Measurements from ENCODE around the gene ATL3.
A peak's percentile ranks its signal among the peaks of the same experiment; 100 is the strongest.

The ATL3 gene

GRCh38 chr11:63680834-63681320 lies 9.7 kb upstream of the ATL3 start (continued):
- TF ChIP-seq PATZ1 (tag by site-specific recombination; IDR thresholded peaks at IDR 0.05) (no peak), ZNF701 (tag by site-specific recombination; IDR thresholded peaks at IDR 0.05) (no peak), ZFP3 (tag by site-specific recombination; IDR thresholded peaks at IDR 0.05; ENCODE audit: low read depth) (no peak), ZNF341 (tag by site-specific recombination; IDR thresholded peaks at IDR 0.05; ENCODE audit: low read depth) (no peak), ZNF837 (tag by site-specific recombination; IDR thresholded peaks at IDR 0.05) (no peak), IKZF3 (tag by site-specific recombination; IDR thresholded peaks at IDR 0.05) (peak; percentile 78), ZNF48 (tag by site-specific recombination; IDR thresholded peaks at IDR 0.05) (no peak), ZNF747 (tag by site-specific recombination; IDR thresholded peaks at IDR 0.05) (no peak), BCL11A (tag by site-specific recombination; IDR thresholded peaks at IDR 0.05; ENCODE audit: low read depth) (no peak), YY2 (tag by site-specific recombination; IDR thresholded peaks at IDR 0.05) (no peak), ZBTB17 (tag by site-specific recombination; IDR thresholded peaks at IDR 0.05) (0 out of 2 replicates have a peak, but pooled peaks have one; percentile 12), ZNF280C (tag by site-specific recombination; IDR thresholded peaks at IDR 0.05) (no peak), ZNF10 (tag by site-specific recombination; IDR thresholded peaks at IDR 0.05) (0 out of 2 replicates have a peak, but pooled peaks have one; percentile 14), ZFP69B (tag by site-specific recombination; IDR thresholded peaks at IDR 0.05) (no peak), ZNF514 (tag by site-specific recombination; IDR thresholded peaks at IDR 0.05) (no peak), ZNF266 (tag by site-specific recombination; IDR thresholded peaks at IDR 0.05; ENCODE audit: low read depth) (no peak), ZBTB48 (tag by site-specific recombination; IDR thresholded peaks at IDR 0.05) (peak; percentile 54; the same call in 1 of the 2 replicates), KLF1 (tag by site-specific recombination; IDR thresholded peaks at IDR 0.05) (0 out of 2 replicates have a peak, but pooled peaks have one; percentile 6), ZNF76 (tag by site-specific recombination; IDR thresholded peaks at IDR 0.05; ENCODE audit: borderline replicate concordance, low read depth) (no peak), SP3 (tag by site-specific recombination; IDR thresholded peaks at IDR 0.05) (no peak), ZNF664 (tag by site-specific recombination; IDR thresholded peaks at IDR 0.05) (no peak), ZFHX2 (tag by site-specific recombination; conservative IDR thresholded peaks at IDR 0.05) (peak; percentile 52), MEIS1 (CRISPR knock-in tag; IDR thresholded peaks at IDR 0.05; ENCODE audit: borderline replicate concordance) (no peak), ZNF112 (tag by site-specific recombination; IDR thresholded peaks at IDR 0.05) (no peak), ZNF830 (tag by site-specific recombination; IDR thresholded peaks at IDR 0.05; ENCODE audit: low read depth) (no peak), INSM2 (tag by site-specific recombination; IDR thresholded peaks at IDR 0.05) (0 out of 2 replicates have a peak, but pooled peaks have one; percentile 11), ZNF776 (tag by site-specific recombination; IDR thresholded peaks at IDR 0.05; ENCODE audit: borderline replicate concordance) (no peak)
- TF ChIP-seq, protein P1, sequence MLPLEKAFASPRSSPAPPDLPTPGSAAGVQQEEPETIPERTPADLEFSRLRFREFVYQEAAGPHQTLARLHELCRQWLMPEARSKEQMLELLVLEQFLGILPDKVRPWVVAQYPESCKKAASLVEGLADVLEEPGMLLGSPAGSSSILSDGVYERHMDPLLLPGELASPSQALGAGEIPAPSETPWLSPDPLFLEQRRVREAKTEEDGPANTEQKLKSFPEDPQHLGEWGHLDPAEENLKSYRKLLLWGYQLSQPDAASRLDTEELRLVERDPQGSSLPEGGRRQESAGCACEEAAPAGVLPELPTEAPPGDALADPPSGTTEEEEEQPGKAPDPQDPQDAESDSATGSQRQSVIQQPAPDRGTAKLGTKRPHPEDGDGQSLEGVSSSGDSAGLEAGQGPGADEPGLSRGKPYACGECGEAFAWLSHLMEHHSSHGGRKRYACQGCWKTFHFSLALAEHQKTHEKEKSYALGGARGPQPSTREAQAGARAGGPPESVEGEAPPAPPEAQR (tag by site-specific recombination; IDR thresholded peaks at IDR 0.05), result no peak
- TF ChIP-seq, protein P2, sequence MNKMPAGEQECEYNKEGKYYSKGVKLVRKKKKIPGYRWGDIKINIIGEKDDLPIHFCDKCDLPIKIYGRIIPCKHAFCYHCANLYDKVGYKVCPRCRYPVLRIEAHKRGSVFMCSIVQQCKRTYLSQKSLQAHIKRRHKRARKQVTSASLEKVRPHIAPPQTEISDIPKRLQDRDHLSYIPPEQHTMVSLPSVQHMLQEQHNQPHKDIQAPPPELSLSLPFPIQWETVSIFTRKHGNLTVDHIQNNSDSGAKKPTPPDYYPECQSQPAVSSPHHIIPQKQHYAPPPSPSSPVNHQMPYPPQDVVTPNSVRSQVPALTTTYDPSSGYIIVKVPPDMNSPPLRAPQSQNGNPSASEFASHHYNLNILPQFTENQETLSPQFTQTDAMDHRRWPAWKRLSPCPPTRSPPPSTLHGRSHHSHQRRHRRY (tag by site-specific recombination; IDR thresholded peaks at IDR 0.05), result no peak
- TF ChIP-seq, protein P3, sequence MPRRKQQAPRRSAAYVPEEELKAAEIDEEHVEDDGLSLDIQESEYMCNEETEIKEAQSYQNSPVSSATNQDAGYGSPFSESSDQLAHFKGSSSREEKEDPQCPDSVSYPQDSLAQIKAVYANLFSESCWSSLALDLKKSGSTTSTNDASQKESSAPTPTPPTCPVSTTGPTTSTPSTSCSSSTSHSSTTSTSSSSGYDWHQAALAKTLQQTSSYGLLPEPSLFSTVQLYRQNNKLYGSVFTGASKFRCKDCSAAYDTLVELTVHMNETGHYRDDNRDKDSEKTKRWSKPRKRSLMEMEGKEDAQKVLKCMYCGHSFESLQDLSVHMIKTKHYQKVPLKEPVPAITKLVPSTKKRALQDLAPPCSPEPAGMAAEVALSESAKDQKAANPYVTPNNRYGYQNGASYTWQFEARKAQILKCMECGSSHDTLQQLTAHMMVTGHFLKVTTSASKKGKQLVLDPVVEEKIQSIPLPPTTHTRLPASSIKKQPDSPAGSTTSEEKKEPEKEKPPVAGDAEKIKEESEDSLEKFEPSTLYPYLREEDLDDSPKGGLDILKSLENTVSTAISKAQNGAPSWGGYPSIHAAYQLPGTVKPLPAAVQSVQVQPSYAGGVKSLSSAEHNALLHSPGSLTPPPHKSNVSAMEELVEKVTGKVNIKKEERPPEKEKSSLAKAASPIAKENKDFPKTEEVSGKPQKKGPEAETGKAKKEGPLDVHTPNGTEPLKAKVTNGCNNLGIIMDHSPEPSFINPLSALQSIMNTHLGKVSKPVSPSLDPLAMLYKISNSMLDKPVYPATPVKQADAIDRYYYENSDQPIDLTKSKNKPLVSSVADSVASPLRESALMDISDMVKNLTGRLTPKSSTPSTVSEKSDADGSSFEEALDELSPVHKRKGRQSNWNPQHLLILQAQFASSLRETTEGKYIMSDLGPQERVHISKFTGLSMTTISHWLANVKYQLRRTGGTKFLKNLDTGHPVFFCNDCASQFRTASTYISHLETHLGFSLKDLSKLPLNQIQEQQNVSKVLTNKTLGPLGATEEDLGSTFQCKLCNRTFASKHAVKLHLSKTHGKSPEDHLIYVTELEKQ (tag by site-specific recombination; IDR thresholded peaks at IDR 0.05; ENCODE audit: borderline replicate concordance), result no peak
